HCT116 (cell line): ENCODE data around the gene MIR17HG. TPM values are rescaled to one million over a fixed set of nuclear protein-coding genes. Genes with fewer than 3 reads are reported as not detected.

ENCODE experiments used
- ATAC-seq: fragments of 200-7000 bp; cut with Tn5 transposase; 2 replicates; pipeline ENCODE4 v1.9.1; 2020; ENCODE audit warnings: mild to moderate bottlenecking, moderate library complexity
- BruUV-seq: library from RNA; stranded (reverse); fragments of 400-500 nt; replicated peaks from 2 replicates; lab custom pipeline; 2021; lab: Mats Ljungman, UMichigan
- CTCF ChIA-PET: fragments of 300-600 bp; sonication (Branson Sonifier 250); formaldehyde crosslinking; loops from one replicate; lab custom pipeline; 2021; ENCODE audit warnings: antibody characterized with exemption; lab: Charles Lee
- POLR2A ChIA-PET: fragments of 300-600, 350-600 bp; sonication (Branson Sonifier 250); formaldehyde crosslinking; loops from one replicate; lab custom pipeline; 2021; ENCODE audit warnings: antibody characterized with exemption; lab: Charles Lee
- RAD21 ChIA-PET, 2 experiments: fragments of 300-600 bp; sonication (Branson Sonifier 250); formaldehyde crosslinking; loops; one replicate each; lab custom pipeline; 2023; ENCODE audit warnings: low total read pairs in 2 of 2; ENCODE audit not compliant: uncharacterized antibody in 2 of 2, unreplicated experiment in 2 of 2, low non-redundant PET in 1 of 2; lab: Charles Lee
- DNase-seq: peaks from one replicate; pipeline ENCODE4 v3.0.0-alpha.2; 2010; ENCODE audit warnings: low read depth, low spot score
- H2AFZ ChIP-seq: fragments of 200-600 bp; shearing (Covaris generic), sonication (generic); 2 replicates; pipeline ENCODE4 v1.6.1; 2017; ENCODE audit warnings: low read depth, mixed run types, mixed read lengths, antibody characterized with exemption, low read length; ENCODE audit not compliant: poor library complexity, severe bottlenecking
- H3K27ac ChIP-seq: 2 replicates; pipeline ENCODE4 v1.5.1; 2012; ENCODE audit warnings: low read depth, low read length
- H3K27me3 ChIP-seq: fragments of 200-600 bp; sonication (generic); 2 replicates; pipeline ENCODE4 v1.6.1; 2016; ENCODE audit warnings: mixed run types, low read length, mixed read lengths; ENCODE audit not compliant: insufficient read depth
- H3K36me3 ChIP-seq, 2 experiments: fragments of 200-500 bp in 1 of 2; fragments of 200-600 bp in 1 of 2; sonication (Bioruptor generic) in 1 of 2; sonication (generic) in 1 of 2; 2 replicates each; pipeline versions ENCODE4 v1.5.1 to v1.6.1; 2014 to 2016; ENCODE audit warnings: low read length in 2 of 2, inconsistent platforms in 1 of 2, mixed read lengths in 1 of 2, mixed run types in 1 of 2; ENCODE audit not compliant: insufficient read depth in 2 of 2, control insufficient read depth in 1 of 2
- H3K4me1 ChIP-seq, 2 experiments: fragments of 200-600 bp in 1 of 2; sonication (generic) in 1 of 2; 2 replicates each; pipeline versions ENCODE4 v1.5.1 to v1.6.1; 2012 to 2017; ENCODE audit warnings: low read length in 2 of 2, inconsistent platforms in 1 of 2, mild to moderate bottlenecking in 1 of 2, mixed read lengths in 1 of 2, mixed run types in 1 of 2, moderate library complexity in 1 of 2; ENCODE audit not compliant: insufficient read depth in 2 of 2, control insufficient read depth in 1 of 2
- H3K4me2 ChIP-seq: fragments of 200-600 bp; sonication (generic); 2 replicates; pipeline ENCODE4 v1.6.1; 2017; ENCODE audit warnings: mixed run types, low read length, mixed read lengths
- H3K4me3 ChIP-seq, 2 experiments: fragments of 200-600 bp in 1 of 2; sonication (generic) in 1 of 2; replicated peaks in 1 of 2; 2 replicates each; pipeline ENCODE4 v1.5.1; 2011 to 2016; ENCODE audit warnings: low read length in 2 of 2, control low read depth in 1 of 2, low read depth in 1 of 2, mild to moderate bottlenecking in 1 of 2, mixed read lengths in 1 of 2, mixed run types in 1 of 2
- H3K79me2 ChIP-seq: fragments of 200-600 bp; sonication (generic); 2 replicates; pipeline ENCODE4 v1.6.1; 2017; ENCODE audit warnings: mild to moderate bottlenecking, mixed run types, low read length, moderate library complexity, mixed read lengths; ENCODE audit not compliant: insufficient read depth
- H3K9ac ChIP-seq: fragments of 200-600 bp; sonication (generic); 2 replicates; pipeline ENCODE4 v1.6.1; 2016; ENCODE audit warnings: low read length, mixed read lengths
- H3K9me2 ChIP-seq: fragments of 200-600 bp; sonication (generic), shearing (Covaris generic); 2 replicates; pipeline ENCODE4 v1.6.1; 2017; ENCODE audit warnings: mixed run types, mild to moderate bottlenecking, moderate library complexity; ENCODE audit not compliant: insufficient read depth
- H3K9me3 ChIP-seq, 2 experiments: fragments of 200-500 bp in 1 of 2; fragments of 200-600 bp in 1 of 2; sonication (Bioruptor generic) in 1 of 2; sonication (generic) in 1 of 2; 2 replicates each; pipeline ENCODE4 v1.6.1; 2014 to 2017; ENCODE audit warnings: low read length in 2 of 2, mixed read lengths in 2 of 2, inconsistent platforms in 1 of 2, low read depth in 1 of 2, mild to moderate bottlenecking in 1 of 2, mixed run types in 1 of 2, moderate library complexity in 1 of 2; ENCODE audit not compliant: control insufficient read depth in 1 of 2, insufficient read depth in 1 of 2
- H4K20me1 ChIP-seq: fragments of 200-600 bp; sonication (generic), shearing (Covaris generic); 2 replicates; pipeline ENCODE4 v1.6.1; 2017; ENCODE audit warnings: mixed run types, mild to moderate bottlenecking, moderate library complexity; ENCODE audit not compliant: insufficient read depth
- EGR1 ChIP-seq: IDR thresholded peaks from 2 replicates; pipeline ENCODE4 v1.6.1; 2012; ENCODE audit warnings: low read depth
- EZH2 ChIP-seq: fragments of 200-600 bp; sonication (generic); IDR thresholded peaks from 2 replicates; pipeline ENCODE4 v1.6.1; 2017; ENCODE audit warnings: antibody characterized with exemption, mixed run types
- JUND ChIP-seq: IDR thresholded peaks from 2 replicates; pipeline ENCODE4 v1.6.1; 2012
- POLR2A ChIP-seq: IDR thresholded peaks from 2 replicates; pipeline ENCODE4 v1.7.0; 2011; ENCODE audit warnings: borderline replicate concordance; ENCODE audit not compliant: insufficient read depth, insufficient read length; ENCODE audit errors: extremely low read depth
- POLR2AphosphoS5 ChIP-seq: IDR thresholded peaks from 2 replicates; pipeline ENCODE4 v1.6.1; 2011; ENCODE audit warnings: mild to moderate bottlenecking, low read depth, low read length, moderate library complexity
- RAD21 ChIP-seq: IDR thresholded peaks from 2 replicates; pipeline ENCODE4 v1.6.1; 2012; ENCODE audit warnings: low read depth, mild to moderate bottlenecking
- SRF ChIP-seq: IDR thresholded peaks from 2 replicates; pipeline ENCODE4 v1.6.1; 2012; ENCODE audit warnings: low read depth
- intact Hi-C: fragments of 100-400 bp; cut with micrococcal nuclease; formaldehyde crosslinking; loops from 2 replicates; pipeline ENCODE4 v1.10.0; 2022
- total RNA-seq: library from RNA; stranded (reverse); gene quantifications from one replicate; pipeline ENCODE4 v1.2.1, GENCODE V29; 2021; ENCODE audit not compliant: unreplicated experiment
- TF ChIP-seq, protein P1 (sequence below), 3 experiments: fragments of 200-600 bp in 1 of 3; sonication (generic) in 1 of 3; IDR thresholded peaks in 2 of 3; conservative IDR thresholded peaks in 1 of 3; 2 replicates each; pipeline ENCODE4 v1.5.1; 2012 to 2017; ENCODE audit warnings: low read depth in 2 of 3, low read length in 2 of 3, antibody characterized with exemption in 1 of 3, borderline replicate concordance in 1 of 3, control low read depth in 1 of 3, mild to moderate bottlenecking in 1 of 3, mixed read lengths in 1 of 3, mixed run types in 1 of 3, moderate library complexity in 1 of 3; ENCODE audit not compliant: insufficient read depth in 1 of 3
- TF ChIP-seq, protein P2 (sequence below): IDR thresholded peaks from 2 replicates; pipeline ENCODE4 v1.6.1; 2011; ENCODE audit warnings: mild to moderate bottlenecking, low read length, moderate library complexity; ENCODE audit not compliant: insufficient replicate concordance; ENCODE audit errors: extremely low read depth
- TF ChIP-seq, protein P3 (sequence below): IDR thresholded peaks from 2 replicates; pipeline ENCODE4 v1.6.1; 2012; ENCODE audit warnings: low read depth
- TF ChIP-seq, protein P4 (sequence below): IDR thresholded peaks from 2 replicates; pipeline ENCODE4 v1.6.1; 2012

Gene MIR17HG
- total RNA-seq, 1 experiment from 2014 or later = 10.3 TPM

DNA sequence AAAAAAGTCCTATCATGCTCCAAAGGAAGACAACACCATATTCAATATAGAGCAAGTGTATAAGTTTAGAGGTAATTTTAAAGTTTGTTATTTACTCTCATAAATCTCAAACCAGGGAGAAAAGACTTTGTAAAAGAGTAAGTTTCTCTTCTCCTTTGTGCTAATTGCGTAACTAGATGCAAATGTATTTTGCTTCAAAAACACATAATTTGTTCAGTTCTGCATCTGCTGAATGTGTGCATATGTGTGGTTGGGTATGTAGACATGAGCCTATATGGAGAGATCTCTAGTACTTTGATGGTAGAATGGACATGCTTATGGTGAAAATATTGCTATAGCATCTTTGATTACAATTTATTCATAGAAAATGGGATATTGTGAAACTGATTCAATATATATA lies 17.8 kb upstream of the MIR17HG start:
- H3K4me2 ChIP-seq = no peak overlapping the region
- H3K9me2 ChIP-seq = no peaks in the 10 kb centered on the region
- no peak overlapping the region for H3K9ac ChIP-seq
- H3K4me3 ChIP-seq = no peak overlapping the region
- POLR2A ChIA-PET = no interaction called here
- H2AFZ ChIP-seq = no peak overlapping the region
- no peaks in the 10 kb centered on the region for H3K9me3 ChIP-seq
- no peaks in the 10 kb centered on the region for H3K4me1 ChIP-seq
- no peaks in the 10 kb centered on the region for H3K36me3 ChIP-seq
- CTCF ChIA-PET = no interaction called here
- H3K27me3 ChIP-seq = peaks cover 25% of the 10 kb centered on the region
- H4K20me1 ChIP-seq = no peaks in the 10 kb centered on the region
- DNase-seq = no peak
- RAD21 ChIA-PET = no interaction called here
- no peaks in the 10 kb centered on the region for H3K79me2 ChIP-seq
- no peak for ATAC-seq
- no TSS peak for BruUV-seq
- TF ChIP-seq EGR1 = no peak
- TF ChIP-seq, all 23 proteins: peak for 0
- no peak overlapping the region for H3K27ac ChIP-seq
- intact Hi-C loops = no loop called here

DNA sequence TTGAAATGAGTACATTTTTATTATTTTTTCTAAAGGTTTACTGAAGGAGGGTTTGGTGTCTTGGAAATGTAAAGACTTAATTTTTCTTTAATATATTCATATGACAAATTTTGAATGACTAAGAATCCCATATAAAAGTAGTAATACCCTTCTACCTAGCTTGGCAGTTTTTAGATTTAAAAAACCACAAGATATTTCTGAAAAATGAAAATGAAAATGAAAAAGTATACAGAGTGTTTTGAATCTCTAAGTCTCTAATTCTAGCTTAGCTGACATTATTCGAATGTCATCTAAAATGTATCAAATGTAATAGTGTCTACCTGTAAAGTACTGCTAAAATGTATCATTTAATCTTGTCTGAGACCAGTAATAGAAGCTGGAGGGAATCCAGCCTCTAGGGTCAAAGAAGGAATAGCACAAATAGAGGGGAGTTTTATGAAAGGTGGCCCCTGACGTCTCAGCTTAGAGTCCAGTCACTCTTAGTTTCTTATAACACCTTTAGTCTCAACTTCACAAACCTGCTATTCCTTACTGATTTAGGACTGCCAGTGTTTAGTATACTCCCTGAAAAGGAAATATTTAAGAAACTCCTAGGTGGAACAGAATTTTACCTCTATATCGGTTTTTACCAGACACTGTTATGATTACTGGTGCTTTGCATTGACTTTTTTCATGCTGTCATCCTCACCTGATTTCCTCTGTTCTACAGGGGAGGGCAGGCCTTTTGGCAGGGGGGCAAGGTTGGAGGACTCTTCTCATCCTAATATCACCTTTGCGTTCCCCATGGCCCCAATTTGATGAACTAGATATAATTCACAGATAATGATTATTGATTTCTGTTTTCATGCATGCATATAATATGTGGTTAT lies 16.2 kb upstream of the MIR17HG start:
- ChIA-PET RAD21 (no interaction called here), CTCF (no interaction called here), POLR2A (no interaction called here)
- ATAC-seq = no peak
- no TSS peak for BruUV-seq
- TF ChIP-seq EZH2 = no peak
- TF ChIP-seq JUND = no peak
- TF ChIP-seq, protein P1, sequence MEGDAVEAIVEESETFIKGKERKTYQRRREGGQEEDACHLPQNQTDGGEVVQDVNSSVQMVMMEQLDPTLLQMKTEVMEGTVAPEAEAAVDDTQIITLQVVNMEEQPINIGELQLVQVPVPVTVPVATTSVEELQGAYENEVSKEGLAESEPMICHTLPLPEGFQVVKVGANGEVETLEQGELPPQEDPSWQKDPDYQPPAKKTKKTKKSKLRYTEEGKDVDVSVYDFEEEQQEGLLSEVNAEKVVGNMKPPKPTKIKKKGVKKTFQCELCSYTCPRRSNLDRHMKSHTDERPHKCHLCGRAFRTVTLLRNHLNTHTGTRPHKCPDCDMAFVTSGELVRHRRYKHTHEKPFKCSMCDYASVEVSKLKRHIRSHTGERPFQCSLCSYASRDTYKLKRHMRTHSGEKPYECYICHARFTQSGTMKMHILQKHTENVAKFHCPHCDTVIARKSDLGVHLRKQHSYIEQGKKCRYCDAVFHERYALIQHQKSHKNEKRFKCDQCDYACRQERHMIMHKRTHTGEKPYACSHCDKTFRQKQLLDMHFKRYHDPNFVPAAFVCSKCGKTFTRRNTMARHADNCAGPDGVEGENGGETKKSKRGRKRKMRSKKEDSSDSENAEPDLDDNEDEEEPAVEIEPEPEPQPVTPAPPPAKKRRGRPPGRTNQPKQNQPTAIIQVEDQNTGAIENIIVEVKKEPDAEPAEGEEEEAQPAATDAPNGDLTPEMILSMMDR (IDR thresholded peaks at IDR 0.05 in 2 of 3, conservative IDR thresholded peaks at IDR 0.05 in 1 of 3; ENCODE audit: borderline replicate concordance in 1 of 3, insufficient read depth in 1 of 3, low read depth in 2 of 3, low read length in 2 of 3) = no peak
- TF ChIP-seq POLR2AphosphoS5 = no peak
- TF ChIP-seq, protein P2, sequence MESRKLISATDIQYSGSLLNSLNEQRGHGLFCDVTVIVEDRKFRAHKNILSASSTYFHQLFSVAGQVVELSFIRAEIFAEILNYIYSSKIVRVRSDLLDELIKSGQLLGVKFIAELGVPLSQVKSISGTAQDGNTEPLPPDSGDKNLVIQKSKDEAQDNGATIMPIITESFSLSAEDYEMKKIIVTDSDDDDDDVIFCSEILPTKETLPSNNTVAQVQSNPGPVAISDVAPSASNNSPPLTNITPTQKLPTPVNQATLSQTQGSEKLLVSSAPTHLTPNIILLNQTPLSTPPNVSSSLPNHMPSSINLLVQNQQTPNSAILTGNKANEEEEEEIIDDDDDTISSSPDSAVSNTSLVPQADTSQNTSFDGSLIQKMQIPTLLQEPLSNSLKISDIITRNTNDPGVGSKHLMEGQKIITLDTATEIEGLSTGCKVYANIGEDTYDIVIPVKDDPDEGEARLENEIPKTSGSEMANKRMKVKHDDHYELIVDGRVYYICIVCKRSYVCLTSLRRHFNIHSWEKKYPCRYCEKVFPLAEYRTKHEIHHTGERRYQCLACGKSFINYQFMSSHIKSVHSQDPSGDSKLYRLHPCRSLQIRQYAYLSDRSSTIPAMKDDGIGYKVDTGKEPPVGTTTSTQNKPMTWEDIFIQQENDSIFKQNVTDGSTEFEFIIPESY = no peak
- TF ChIP-seq, protein P3, sequence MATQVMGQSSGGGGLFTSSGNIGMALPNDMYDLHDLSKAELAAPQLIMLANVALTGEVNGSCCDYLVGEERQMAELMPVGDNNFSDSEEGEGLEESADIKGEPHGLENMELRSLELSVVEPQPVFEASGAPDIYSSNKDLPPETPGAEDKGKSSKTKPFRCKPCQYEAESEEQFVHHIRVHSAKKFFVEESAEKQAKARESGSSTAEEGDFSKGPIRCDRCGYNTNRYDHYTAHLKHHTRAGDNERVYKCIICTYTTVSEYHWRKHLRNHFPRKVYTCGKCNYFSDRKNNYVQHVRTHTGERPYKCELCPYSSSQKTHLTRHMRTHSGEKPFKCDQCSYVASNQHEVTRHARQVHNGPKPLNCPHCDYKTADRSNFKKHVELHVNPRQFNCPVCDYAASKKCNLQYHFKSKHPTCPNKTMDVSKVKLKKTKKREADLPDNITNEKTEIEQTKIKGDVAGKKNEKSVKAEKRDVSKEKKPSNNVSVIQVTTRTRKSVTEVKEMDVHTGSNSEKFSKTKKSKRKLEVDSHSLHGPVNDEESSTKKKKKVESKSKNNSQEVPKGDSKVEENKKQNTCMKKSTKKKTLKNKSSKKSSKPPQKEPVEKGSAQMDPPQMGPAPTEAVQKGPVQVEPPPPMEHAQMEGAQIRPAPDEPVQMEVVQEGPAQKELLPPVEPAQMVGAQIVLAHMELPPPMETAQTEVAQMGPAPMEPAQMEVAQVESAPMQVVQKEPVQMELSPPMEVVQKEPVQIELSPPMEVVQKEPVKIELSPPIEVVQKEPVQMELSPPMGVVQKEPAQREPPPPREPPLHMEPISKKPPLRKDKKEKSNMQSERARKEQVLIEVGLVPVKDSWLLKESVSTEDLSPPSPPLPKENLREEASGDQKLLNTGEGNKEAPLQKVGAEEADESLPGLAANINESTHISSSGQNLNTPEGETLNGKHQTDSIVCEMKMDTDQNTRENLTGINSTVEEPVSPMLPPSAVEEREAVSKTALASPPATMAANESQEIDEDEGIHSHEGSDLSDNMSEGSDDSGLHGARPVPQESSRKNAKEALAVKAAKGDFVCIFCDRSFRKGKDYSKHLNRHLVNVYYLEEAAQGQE = no peak
- TF ChIP-seq, protein P4, sequence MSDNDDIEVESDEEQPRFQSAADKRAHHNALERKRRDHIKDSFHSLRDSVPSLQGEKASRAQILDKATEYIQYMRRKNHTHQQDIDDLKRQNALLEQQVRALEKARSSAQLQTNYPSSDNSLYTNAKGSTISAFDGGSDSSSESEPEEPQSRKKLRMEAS = no peak
- TF ChIP-seq SRF = no peak
- TF ChIP-seq RAD21 = no peak
- no peak for TF ChIP-seq POLR2A
- Histone ChIP-seq H3K4me2 (no peak overlapping the region), H3K9me3 (no peaks in the 10 kb centered on the region), H4K20me1 (no peaks in the 10 kb centered on the region), H3K27me3 (peaks cover 28% of the 10 kb centered on the region), H3K9me2 (no peaks in the 10 kb centered on the region), H3K36me3 (no peaks in the 10 kb centered on the region), H3K79me2 (no peaks in the 10 kb centered on the region), H3K9ac (no peak overlapping the region), H2AFZ (no peak overlapping the region), H3K4me1 (no peaks in the 10 kb centered on the region), H3K4me3 (no peak overlapping the region), H3K27ac (no peak overlapping the region)
- intact Hi-C loops = no loop called here
- DNase-seq = no peak
